Adrenal gland (tissue), 5 donors: ENCODE results near the gene TMEM120B.

ENCODE experiments used
- CTCF ChIP-seq, 6 experiments: fragments of 450-650 bp in 4 of 6; fragments of 200-600 bp in 2 of 6; sonication (generic) in 1 of 6; IDR thresholded peaks; 1 replicate in 5 of 6; 2 replicates in 1 of 6; pipeline versions ENCODE4 v1.5.1 to v1.8.0; 2016 to 2021; ENCODE audit warnings: antibody characterized with exemption in 6 of 6, mild to moderate bottlenecking in 2 of 6, moderate library complexity in 1 of 6
- POLR2A ChIP-seq, 2 donors: fragments of 450-650 bp; IDR thresholded peaks; one replicate each; pipeline ENCODE4 v1.6.1; 2017; ENCODE audit warnings: antibody characterized with exemption in 2 of 2, mild to moderate bottlenecking in 2 of 2, moderate library complexity in 1 of 2
- donor health status: DM: no; HTN: no; CAD: no.

- no peak for TF ChIP-seq CTCF (IDR thresholded peaks at IDR 0.05)
- no peak for TF ChIP-seq POLR2A (IDR thresholded peaks at IDR 0.05)
Measured at GRCh38 chr12:121722511-121722910, 10.0 kb downstream of the TMEM120B start.
